Epithelial cell of proximal tubule (primary cell): Measurements from ENCODE around the gene RPL36. TPM values are rescaled to one million over a fixed set of nuclear protein-coding genes. Genes with fewer than 3 reads are reported as not detected.
"Not testable (repeated sequence)": the region's sequence is repeated elsewhere in the genome, so short reads cannot be mapped to it uniquely, and the experiment has no call there.

Experiments used
- DNase-seq: peaks from one replicate; pipeline ENCODE4 v3.0.0-alpha.2; 2011; ENCODE audit warnings: low read depth
- H3K4me3 ChIP-seq: 2 replicates; pipeline ENCODE4 v1.5.1; 2011; ENCODE audit warnings: low read depth, mild to moderate bottlenecking, low read length
- total RNA-seq: library from RNA; depleted of rRNA; stranded (reverse); fragments of >200 nt; gene quantifications from 2 replicates; pipeline ENCODE4 v1.2.3, GENCODE V29; 2015
- TF ChIP-seq, protein P1 (sequence below): conservative IDR thresholded peaks from 2 replicates; pipeline ENCODE4 v1.5.1; 2012; ENCODE audit warnings: low read depth, mild to moderate bottlenecking, low read length

RPL36 gene
- total RNA-seq, 1 donor from 2014 or later, result 808 TPM

DNA sequence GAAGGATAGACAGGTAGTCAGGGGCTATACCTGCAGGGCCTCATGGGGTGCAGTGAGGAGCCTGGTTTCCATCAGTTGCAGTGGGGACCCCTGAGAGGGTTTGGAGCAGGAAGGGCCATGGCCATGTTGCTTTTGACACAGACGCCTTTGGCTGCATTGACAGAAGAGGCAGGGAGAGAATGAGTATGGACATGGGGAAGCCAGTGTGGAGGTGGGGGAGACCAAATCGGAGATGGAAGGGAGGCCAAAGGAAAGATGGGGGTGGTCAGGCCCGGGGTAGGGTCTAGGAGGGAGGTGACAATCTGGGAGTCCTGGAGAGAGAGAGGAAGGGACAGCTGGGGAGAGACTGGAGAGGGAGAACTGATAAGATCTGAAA, 8.0 kb upstream of the RPL36 start:
- no peak overlapping the region for H3K4me3 ChIP-seq
- DNase-seq, result no peak
- TF ChIP-seq, protein P1, sequence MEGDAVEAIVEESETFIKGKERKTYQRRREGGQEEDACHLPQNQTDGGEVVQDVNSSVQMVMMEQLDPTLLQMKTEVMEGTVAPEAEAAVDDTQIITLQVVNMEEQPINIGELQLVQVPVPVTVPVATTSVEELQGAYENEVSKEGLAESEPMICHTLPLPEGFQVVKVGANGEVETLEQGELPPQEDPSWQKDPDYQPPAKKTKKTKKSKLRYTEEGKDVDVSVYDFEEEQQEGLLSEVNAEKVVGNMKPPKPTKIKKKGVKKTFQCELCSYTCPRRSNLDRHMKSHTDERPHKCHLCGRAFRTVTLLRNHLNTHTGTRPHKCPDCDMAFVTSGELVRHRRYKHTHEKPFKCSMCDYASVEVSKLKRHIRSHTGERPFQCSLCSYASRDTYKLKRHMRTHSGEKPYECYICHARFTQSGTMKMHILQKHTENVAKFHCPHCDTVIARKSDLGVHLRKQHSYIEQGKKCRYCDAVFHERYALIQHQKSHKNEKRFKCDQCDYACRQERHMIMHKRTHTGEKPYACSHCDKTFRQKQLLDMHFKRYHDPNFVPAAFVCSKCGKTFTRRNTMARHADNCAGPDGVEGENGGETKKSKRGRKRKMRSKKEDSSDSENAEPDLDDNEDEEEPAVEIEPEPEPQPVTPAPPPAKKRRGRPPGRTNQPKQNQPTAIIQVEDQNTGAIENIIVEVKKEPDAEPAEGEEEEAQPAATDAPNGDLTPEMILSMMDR, result no peak

DNA sequence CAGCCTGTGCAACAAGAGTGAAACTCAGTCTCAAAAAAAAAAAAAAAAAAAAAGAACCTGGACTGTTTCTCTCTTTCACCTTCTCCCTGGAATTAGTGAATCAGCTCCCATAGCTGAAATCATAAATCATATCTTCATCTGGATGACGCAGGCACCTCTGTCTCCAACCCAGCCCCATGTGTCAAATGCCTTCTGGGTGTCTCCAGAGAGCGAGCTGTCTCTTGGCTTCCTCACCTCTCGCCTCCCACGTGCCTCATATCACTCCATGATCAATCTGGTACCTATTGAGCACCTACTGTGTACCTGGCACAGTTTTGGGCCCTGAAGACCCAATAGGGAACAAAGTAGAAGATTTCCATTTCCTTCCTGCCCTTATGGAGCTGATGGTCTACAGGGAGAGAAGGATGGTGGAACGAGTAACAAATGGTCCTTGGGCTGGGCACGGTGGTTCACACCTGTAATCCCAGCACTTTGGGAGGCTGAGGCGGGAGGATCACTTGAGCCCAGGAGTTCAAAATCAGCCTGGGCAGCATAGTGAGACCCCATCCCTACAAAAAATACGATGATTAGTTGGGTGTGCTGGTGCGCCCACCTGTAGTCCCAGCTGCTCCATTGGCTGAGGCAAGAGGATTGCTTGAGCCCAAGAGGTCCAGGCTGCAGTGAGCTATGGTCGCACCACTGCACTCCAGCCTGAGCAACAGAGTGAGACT, 6.8 kb upstream of the RPL36 start:
- TF ChIP-seq, protein P1, result no peak
- DNase-seq, result no peak
- no peak overlapping the region for H3K4me3 ChIP-seq

DNA sequence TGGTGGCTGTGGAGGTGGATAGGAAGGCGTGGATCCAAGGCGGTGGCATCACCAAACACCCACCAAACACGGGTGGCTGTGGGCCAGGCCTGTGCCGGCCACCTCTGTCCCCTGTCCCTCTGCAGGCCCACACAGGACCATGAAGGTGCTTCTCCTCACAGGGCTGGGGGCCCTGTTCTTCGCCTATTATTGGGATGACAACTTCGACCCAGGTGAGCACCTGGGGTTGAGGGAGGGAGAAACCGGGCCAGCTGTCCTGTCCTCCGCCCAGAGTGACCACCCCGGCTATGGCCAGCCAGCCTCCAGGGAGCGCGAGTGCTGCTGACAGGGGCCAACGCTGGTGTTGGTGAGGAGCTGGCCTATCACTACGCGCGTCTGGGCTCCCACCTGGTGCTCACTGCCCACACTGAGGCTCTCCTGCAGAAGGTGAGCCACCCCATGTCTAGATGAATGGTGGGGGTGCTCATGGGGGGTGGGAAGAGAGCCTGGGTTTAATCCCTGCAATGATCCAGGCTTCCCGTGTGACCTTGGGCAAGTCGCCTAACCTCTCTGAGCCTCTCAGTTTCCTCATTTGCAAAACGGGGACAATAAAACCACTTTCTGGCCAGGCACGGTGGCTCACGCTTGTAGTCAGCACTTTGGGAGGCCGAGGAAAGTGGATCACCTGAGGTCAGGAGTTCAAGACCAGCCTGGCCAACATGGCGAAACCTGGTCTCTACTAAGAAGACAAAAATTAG, 5.2 kb upstream of the RPL36 start:
- TF ChIP-seq, protein P1, result no peak
- DNase-seq, result no peak
- H3K4me3 ChIP-seq, result no peak overlapping the region

DNA sequence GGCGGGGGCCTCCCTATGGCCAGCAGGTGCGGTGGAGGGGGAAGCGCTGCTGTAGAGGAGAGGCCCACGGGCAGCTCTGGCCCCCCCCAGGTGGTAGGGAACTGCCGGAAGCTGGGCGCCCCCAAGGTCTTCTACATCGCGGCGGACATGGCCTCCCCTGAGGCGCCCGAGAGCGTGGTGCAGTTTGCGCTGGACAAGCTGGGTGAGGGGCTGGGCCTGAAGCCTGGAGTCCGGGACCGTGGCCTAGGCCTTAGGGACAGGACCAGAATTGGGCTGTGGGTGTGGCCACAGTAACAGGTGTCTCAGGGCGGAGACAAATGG, 3.8 kb upstream of the RPL36 start:
- no peak for DNase-seq
- TF ChIP-seq, protein P1, result no peak
- H3K4me3 ChIP-seq, result peak overlapping the region; percentile 68

DNA sequence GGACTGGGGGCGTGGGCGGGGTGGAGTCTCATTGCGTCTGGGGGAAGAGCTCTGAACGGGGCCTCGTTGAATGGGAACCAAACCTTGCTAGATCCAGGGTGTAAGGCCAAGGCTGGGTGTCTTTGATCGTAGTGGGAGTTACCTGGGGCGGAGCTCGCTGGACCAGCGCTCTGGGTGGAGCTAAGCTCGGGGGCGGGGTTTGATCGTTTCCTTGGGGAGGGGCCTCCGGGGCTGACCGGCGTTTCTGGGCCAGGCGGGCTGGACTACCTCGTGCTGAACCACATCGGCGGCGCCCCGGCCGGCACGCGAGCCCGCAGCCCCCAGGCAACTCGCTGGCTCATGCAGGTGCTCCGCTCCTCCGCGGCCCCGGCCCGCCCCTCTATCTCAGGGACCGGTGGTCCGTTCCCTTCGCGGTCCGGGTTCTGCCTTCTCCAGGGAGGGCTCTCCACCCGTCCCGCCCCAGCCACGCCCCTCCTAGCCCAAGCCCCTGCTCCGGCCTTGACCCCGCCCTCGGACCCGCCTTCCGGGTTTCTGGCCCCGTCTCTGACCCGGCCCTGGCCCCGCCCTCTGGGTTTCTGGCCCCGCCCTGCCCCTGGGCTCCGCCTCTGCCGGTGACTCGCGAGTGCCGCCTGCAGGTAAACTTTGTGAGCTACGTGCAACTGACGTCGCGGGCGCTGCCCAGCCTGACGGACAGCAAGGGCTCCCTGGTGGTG, 3.3 kb upstream of the RPL36 start:
- H3K4me3 ChIP-seq, result peak overlapping the region; percentile 68
- TF ChIP-seq, protein P1, result peak; percentile 80
- no peak for DNase-seq

DNA sequence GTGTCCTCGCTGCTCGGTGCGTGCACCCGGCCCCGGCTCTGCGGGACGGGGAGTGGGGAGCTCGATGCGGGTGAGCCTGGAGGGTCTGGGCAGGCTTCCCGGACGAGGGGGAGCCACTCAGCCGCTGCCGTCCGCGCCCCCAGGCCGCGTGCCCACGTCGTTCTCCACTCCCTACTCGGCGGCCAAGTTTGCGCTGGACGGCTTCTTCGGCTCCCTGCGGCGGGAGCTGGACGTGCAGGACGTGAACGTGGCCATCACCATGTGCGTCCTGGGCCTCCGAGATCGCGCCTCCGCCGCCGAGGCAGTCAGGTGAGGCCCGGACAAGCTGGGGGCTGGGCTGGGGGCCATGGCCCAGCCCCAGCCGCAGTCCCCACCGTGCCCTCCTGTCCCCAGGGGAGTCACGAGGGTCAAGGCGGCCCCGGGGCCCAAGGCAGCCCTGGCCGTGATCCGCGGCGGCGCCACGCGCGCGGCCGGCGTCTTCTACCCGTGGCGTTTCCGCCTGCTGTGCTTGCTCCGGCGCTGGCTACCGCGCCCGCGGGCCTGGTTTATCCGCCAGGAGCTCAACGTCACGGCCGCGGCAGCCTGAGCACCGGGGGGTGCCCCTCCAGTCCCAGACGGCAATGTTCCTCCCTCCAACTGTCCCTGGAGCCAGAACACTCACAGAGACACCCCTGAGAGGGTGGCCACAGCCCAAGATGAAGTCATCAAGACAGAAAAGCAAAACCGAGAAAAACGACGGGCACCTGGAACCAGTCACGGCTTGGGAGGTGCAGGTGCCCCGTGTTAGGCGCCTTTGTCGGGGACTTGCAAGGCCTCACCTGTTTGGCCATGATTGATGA, 2.5 kb upstream of the RPL36 start:
- TF ChIP-seq, protein P1, result no peak
- DNase-seq, result no peak
- peak overlapping the region; percentile 68 for H3K4me3 ChIP-seq

DNA sequence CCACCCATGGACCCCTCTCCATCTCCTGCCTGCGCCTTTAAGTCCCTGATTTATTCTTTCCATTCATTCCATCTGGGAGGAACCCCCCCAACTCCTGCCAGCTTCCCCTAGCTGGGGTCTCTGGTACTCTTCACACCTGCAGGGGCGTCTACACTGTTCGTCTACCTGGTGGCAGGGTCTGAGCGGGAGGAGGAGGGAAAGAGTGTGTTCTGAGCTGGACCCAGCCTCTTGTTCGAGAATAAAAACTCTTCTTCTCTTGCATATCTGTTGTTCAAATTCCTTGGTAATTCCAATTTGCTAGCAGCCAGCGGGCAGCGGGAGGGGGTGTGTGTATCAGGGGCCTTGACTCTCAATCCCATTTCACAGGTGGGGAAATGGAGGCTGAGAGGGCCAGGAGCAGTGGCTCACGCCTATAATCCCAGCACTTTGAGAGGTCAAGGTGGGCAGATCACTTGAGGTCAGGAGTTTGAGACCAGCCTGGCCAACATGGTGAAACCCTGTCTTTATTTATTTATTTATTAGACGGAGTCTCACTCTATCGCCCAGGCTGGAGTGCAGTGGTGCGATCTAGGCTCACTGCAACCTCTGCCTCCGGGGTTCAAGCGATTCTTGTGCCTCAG, 1.7 kb upstream of the RPL36 start:
- not testable (repeated sequence) for H3K4me3 ChIP-seq, DNase-seq
